PC-9 (cell line): ENCODE results near the gene RPL36AL.

Source experiments
- EZH2 ChIP-seq: fragments of 200-600 bp; sonication (generic); IDR thresholded peaks from 2 replicates; pipeline ENCODE4 v1.8.0; 2017; ENCODE audit warnings: antibody characterized with exemption, low read depth
- TF ChIP-seq, protein P1 (sequence below): fragments of 200-600 bp; sonication (generic); conservative IDR thresholded peaks from 2 replicates; pipeline ENCODE4 v1.6.1; 2017; ENCODE audit warnings: mixed run types, antibody characterized with exemption, mild to moderate bottlenecking, moderate library complexity

DNA sequence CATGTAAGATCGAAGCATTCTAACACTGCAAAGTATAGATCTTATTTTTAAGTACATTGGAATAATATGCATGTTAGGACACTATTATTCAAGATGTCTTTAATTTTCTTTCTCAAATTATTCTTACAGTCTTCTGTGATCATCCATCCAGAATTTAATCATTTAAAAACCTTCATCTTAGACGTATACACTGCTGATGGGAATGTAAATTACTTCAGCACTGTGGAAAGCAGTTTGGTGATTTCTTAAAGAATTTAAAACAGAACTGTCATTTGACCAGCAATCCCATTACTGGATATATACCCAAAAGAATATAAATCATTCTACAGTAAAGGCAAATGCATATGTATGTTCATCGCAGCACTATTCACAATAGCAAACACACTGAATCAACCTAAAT is 31.0 kb downstream of the RPL36AL start:
- no peak for TF ChIP-seq EZH2
- TF ChIP-seq, protein P1, sequence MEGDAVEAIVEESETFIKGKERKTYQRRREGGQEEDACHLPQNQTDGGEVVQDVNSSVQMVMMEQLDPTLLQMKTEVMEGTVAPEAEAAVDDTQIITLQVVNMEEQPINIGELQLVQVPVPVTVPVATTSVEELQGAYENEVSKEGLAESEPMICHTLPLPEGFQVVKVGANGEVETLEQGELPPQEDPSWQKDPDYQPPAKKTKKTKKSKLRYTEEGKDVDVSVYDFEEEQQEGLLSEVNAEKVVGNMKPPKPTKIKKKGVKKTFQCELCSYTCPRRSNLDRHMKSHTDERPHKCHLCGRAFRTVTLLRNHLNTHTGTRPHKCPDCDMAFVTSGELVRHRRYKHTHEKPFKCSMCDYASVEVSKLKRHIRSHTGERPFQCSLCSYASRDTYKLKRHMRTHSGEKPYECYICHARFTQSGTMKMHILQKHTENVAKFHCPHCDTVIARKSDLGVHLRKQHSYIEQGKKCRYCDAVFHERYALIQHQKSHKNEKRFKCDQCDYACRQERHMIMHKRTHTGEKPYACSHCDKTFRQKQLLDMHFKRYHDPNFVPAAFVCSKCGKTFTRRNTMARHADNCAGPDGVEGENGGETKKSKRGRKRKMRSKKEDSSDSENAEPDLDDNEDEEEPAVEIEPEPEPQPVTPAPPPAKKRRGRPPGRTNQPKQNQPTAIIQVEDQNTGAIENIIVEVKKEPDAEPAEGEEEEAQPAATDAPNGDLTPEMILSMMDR, result no peak
